GM12878 (cell line): ENCODE results near the gene BTNL9. TPM values are rescaled to one million over a fixed set of nuclear protein-coding genes. Genes with fewer than 3 reads are reported as not detected.

Experiments
- ATF2 ChIP-seq: IDR thresholded peaks from 2 replicates; pipeline ENCODE4 v1.6.1; 2012; ENCODE audit warnings: low read length, inconsistent platforms
- POLR2AphosphoS2 ChIP-seq: IDR thresholded peaks from 2 replicates; pipeline ENCODE4 v1.6.1; 2011; ENCODE audit warnings: low read depth, mild to moderate bottlenecking, low read length, improper control_type of control experiment, moderate library complexity
- RBBP5 ChIP-seq: fragments of 200-600 bp; sonication (generic); conservative IDR thresholded peaks from 2 replicates; pipeline ENCODE4 v1.6.1; 2016
- REST ChIP-seq: IDR thresholded peaks from 2 replicates; pipeline ENCODE4 v1.6.1; 2012; ENCODE audit warnings: mild to moderate bottlenecking, low read depth, low read length
- TCF12 ChIP-seq: IDR thresholded peaks from 2 replicates; pipeline ENCODE4 v1.6.1; 2011; ENCODE audit warnings: low read depth, mild to moderate bottlenecking, low read length
- polyA plus RNA-seq, 11 experiments: library from polyadenylated mRNA; depleted of rRNA in 4 of 11; unstranded in 6 of 11; stranded (reverse) in 5 of 11; fragments of >200 nt; fragmentation: Nextera tagmentation in 4 of 11; fragmentation: Illumina TruSeq in 1 of 11; extraction: Ambion mirVana in 4 of 11; extraction: Trizol in 1 of 11; gene quantifications; 1 replicate in 1 of 11; 2 replicates in 10 of 11; pipeline versions ENCODE4 v1.2.1 to v1.2.3, GENCODE V29; 2011 to 2016; ENCODE audit warnings: inconsistent platforms in 2 of 11, missing spikeins in 2 of 11, low read depth in 1 of 11
- total RNA-seq, 4 experiments: library from RNA; depleted of rRNA in 3 of 4; stranded (reverse); fragments of >200 nt in 3 of 4; fragmentation: Illumina TruSeq in 1 of 4; extraction: Trizol in 1 of 4; gene quantifications; 2 replicates each; pipeline versions ENCODE4 v1.2.1 to v1.2.3, GENCODE V29; 2013 to 2021
- TF ChIP-seq, protein P1 (sequence below): fragments of 450-650 bp; IDR thresholded peaks from 2 replicates; pipeline ENCODE4 v1.6.1; 2016; ENCODE audit warnings: mild to moderate bottlenecking, moderate library complexity, borderline replicate concordance

BTNL9 gene
- total and polyA plus RNA-seq, 10 of the 15 experiments (the other 5 are each of a cell fraction or from before 2014, with no cell fraction given): 0.01 to 16.5 (median 0.06) TPM; not detected in 5

DNA sequence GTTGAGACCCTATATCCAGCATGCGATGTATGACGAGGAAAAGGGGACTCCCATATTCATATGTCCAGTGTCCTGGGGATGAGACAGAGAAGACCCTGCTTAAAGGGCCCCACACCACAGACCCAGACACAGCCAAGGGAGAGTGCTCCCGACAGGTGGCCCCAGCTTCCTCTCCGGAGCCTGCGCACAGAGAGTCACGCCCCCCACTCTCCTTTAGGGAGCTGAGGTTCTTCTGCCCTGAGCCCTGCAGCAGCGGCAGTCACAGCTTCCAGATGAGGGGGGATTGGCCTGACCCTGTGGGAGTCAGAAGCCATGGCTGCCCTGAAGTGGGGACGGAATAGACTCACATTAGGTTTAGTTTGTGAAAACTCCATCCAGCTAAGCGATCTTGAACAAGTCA is 34.3 kb upstream of the BTNL9 start (continued):
- TF ChIP-seq, protein P1, sequence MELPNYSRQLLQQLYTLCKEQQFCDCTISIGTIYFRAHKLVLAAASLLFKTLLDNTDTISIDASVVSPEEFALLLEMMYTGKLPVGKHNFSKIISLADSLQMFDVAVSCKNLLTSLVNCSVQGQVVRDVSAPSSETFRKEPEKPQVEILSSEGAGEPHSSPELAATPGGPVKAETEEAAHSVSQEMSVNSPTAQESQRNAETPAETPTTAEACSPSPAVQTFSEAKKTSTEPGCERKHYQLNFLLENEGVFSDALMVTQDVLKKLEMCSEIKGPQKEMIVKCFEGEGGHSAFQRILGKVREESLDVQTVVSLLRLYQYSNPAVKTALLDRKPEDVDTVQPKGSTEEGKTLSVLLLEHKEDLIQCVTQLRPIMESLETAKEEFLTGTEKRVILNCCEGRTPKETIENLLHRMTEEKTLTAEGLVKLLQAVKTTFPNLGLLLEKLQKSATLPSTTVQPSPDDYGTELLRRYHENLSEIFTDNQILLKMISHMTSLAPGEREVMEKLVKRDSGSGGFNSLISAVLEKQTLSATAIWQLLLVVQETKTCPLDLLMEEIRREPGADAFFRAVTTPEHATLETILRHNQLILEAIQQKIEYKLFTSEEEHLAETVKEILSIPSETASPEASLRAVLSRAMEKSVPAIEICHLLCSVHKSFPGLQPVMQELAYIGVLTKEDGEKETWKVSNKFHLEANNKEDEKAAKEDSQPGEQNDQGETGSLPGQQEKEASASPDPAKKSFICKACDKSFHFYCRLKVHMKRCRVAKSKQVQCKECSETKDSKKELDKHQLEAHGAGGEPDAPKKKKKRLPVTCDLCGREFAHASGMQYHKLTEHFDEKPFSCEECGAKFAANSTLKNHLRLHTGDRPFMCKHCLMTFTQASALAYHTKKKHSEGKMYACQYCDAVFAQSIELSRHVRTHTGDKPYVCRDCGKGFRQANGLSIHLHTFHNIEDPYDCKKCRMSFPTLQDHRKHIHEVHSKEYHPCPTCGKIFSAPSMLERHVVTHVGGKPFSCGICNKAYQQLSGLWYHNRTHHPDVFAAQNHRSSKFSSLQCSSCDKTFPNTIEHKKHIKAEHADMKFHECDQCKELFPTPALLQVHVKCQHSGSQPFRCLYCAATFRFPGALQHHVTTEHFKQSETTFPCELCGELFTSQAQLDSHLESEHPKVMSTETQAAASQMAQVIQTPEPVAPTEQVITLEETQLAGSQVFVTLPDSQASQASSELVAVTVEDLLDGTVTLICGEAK: no peak
- TF ChIP-seq REST (no peak), RBBP5 (no peak), TCF12 (no peak), POLR2AphosphoS2 (no peak), ATF2 (no peak)
- TF ChIP-seq, all 136 proteins: peak for 0
